ENCODE data around the gene MED13L. TPM values are rescaled to one million over a fixed set of nuclear protein-coding genes. Genes with fewer than 3 reads are reported as not detected.

MED13L gene
- total RNA-seq, 2 experiments from 2014 or later = 25.7 to 40.1 TPM

- POLR2A ChIA-PET = interaction anchor here (0.5 to 1.2 kb wide), 4 partner anchors 9 to 41 kb away, joined by 3 to 5 read pairs (median 4); no protein-coding TSS in a partner anchor
Measured at GRCh38 chr12:116150452-116150851, 127.0 kb downstream of the MED13L start.

GRCh38 chr12:116150001-116150400, 127.5 kb downstream of the MED13L start:
- Histone ChIP-seq H3K27ac (ENCODE audit: low read depth, low read length, poor library complexity, severe bottlenecking) (no peak overlapping the region), H3K4me1 (ENCODE audit: insufficient read depth, low read length, poor library complexity, severe bottlenecking) (no peaks in the 10 kb centered on the region), H4K20me1 (ENCODE audit: insufficient read depth, low read length) (peaks cover 26% of the 10 kb centered on the region), H3K4me3 (ENCODE audit: low read depth, low read length, poor library complexity, severe bottlenecking) (no peak overlapping the region), H3K4me2 (ENCODE audit: low read length) (no peak overlapping the region), H3K36me3 (ENCODE audit: insufficient read depth, low read length) (no peaks in the 10 kb centered on the region), H3K79me2 (ENCODE audit: insufficient read depth, low read depth, low read length) (no peaks in the 10 kb centered on the region), H2AFZ (ENCODE audit: low read length) (no peak overlapping the region), H3K9me3 (ENCODE audit: low read length) (no peaks in the 10 kb centered on the region), H3K9me2 (ENCODE audit: insufficient read depth, low read length) (no peaks in the 10 kb centered on the region)
- no TSS peak for BruUV-seq (replicated peaks)
- ChIA-PET CTCF (ENCODE audit: unreplicated experiment) (no interaction called here), POLR2A (interaction anchor here (0.9 to 1.2 kb wide), 3 partner anchors 9 to 19 kb away, joined by 3 to 4 read pairs (median 3); no protein-coding TSS in a partner anchor)
- DNase-seq (ENCODE audit: low spot score) = no peak
- intact Hi-C loops (cut with micrococcal nuclease; ENCODE audit: unreplicated experiment) = loop anchor here (5.0 kb wide), 1 partner anchor 87 kb away; no protein-coding TSS in a partner anchor
- TF ChIP-seq EZH2phosphoT487 (IDR thresholded peaks at IDR 0.05; ENCODE audit: borderline replicate concordance, low read depth, low read length) = no peak
- TF ChIP-seq CTCF (conservative IDR thresholded peaks at IDR 0.05; ENCODE audit: low read length) = no peak

More at GRCh38 chr12:116150452-116150851, 127.0 kb downstream of the MED13L start:
- H3K9me3 ChIP-seq (ENCODE audit: low read length) = no peaks in the 10 kb centered on the region
- no peak for DNase-seq (ENCODE audit: low spot score)
- no peaks in the 10 kb centered on the region for H3K79me2 ChIP-seq (ENCODE audit: insufficient read depth, low read depth, low read length)
- H3K4me3 ChIP-seq (ENCODE audit: low read depth, low read length, poor library complexity, severe bottlenecking) = no peak overlapping the region
- no peaks in the 10 kb centered on the region for H3K4me1 ChIP-seq (ENCODE audit: insufficient read depth, low read length, poor library complexity, severe bottlenecking)
- H3K4me2 ChIP-seq (ENCODE audit: low read length) = no peak overlapping the region
- CTCF ChIA-PET (ENCODE audit: unreplicated experiment) = no interaction called here
- TF ChIP-seq CTCF (conservative IDR thresholded peaks at IDR 0.05; ENCODE audit: low read length) (no peak), EZH2phosphoT487 (IDR thresholded peaks at IDR 0.05; ENCODE audit: borderline replicate concordance, low read depth, low read length) (no peak)
- no peaks in the 10 kb centered on the region for H3K36me3 ChIP-seq (ENCODE audit: insufficient read depth, low read length)
- H3K9me2 ChIP-seq (ENCODE audit: insufficient read depth, low read length) = no peaks in the 10 kb centered on the region
- intact Hi-C loops (cut with micrococcal nuclease; ENCODE audit: unreplicated experiment) = loop anchor here (5.0 kb wide), 1 partner anchor 87 kb away; no protein-coding TSS in a partner anchor
- no TSS peak for BruUV-seq (replicated peaks)
- H3K27ac ChIP-seq (ENCODE audit: low read depth, low read length, poor library complexity, severe bottlenecking) = no peak overlapping the region
- H4K20me1 ChIP-seq (ENCODE audit: insufficient read depth, low read length) = peaks cover 24% of the 10 kb centered on the region
- no peak overlapping the region for H2AFZ ChIP-seq (ENCODE audit: low read length)

- CTCF ChIA-PET (ENCODE audit: unreplicated experiment) = no interaction called here
- intact Hi-C loops (cut with micrococcal nuclease; ENCODE audit: unreplicated experiment) = no loop called here
- H3K4me1 ChIP-seq (ENCODE audit: insufficient read depth, low read length, poor library complexity, severe bottlenecking) = peaks cover 1% of the 10 kb centered on the region
Measured at GRCh38 chr12:116148844-116149243, 128.6 kb downstream of the MED13L start.

More at GRCh38 chr12:116148844-116149243, 128.6 kb downstream of the MED13L start:
- Histone ChIP-seq H2AFZ (ENCODE audit: low read length) (no peak overlapping the region), H4K20me1 (ENCODE audit: insufficient read depth, low read length) (peaks cover 25% of the 10 kb centered on the region), H3K4me3 (ENCODE audit: low read depth, low read length, poor library complexity, severe bottlenecking) (no peak overlapping the region), H3K9me2 (ENCODE audit: insufficient read depth, low read length) (no peaks in the 10 kb centered on the region), H3K36me3 (ENCODE audit: insufficient read depth, low read length) (no peaks in the 10 kb centered on the region), H3K9me3 (ENCODE audit: low read length) (no peaks in the 10 kb centered on the region), H3K4me2 (ENCODE audit: low read length) (no peak overlapping the region), H3K79me2 (ENCODE audit: insufficient read depth, low read depth, low read length) (no peaks in the 10 kb centered on the region), H3K27ac (ENCODE audit: low read depth, low read length, poor library complexity, severe bottlenecking) (no peak overlapping the region)
- BruUV-seq (replicated peaks) = no TSS peak
- no peak for TF ChIP-seq CTCF (conservative IDR thresholded peaks at IDR 0.05; ENCODE audit: low read length)
- TF ChIP-seq EZH2phosphoT487 (IDR thresholded peaks at IDR 0.05; ENCODE audit: borderline replicate concordance, low read depth, low read length) = no peak
- POLR2A ChIA-PET = no interaction called here
- DNase-seq (ENCODE audit: low spot score) = no peak

Measured in OCI-LY7 (cell line).